ENCODE measurements around the gene CACNA1C.

- TF ChIP-seq GABPA (IDR thresholded peaks at IDR 0.05; ENCODE audit: low read depth), result no peak
- no peak for TF ChIP-seq RCOR1 (IDR thresholded peaks at IDR 0.05; ENCODE audit: low read length)
- TF ChIP-seq CTCF (IDR thresholded peaks at IDR 0.05), result no peak
- no peak for TF ChIP-seq EP300 (IDR thresholded peaks at IDR 0.05; ENCODE audit: borderline replicate concordance in 1 of 2, low read depth in 1 of 2, low read length in 1 of 2)
- TF ChIP-seq RXRA (IDR thresholded peaks at IDR 0.05; ENCODE audit: borderline replicate concordance, low read depth), result no peak
- no peak for TF ChIP-seq FOXM1 (IDR thresholded peaks at IDR 0.05; ENCODE audit: low read depth)
- TF ChIP-seq NRF1 (IDR thresholded peaks at IDR 0.05; ENCODE audit: low read depth, low read length), result no peak
- no peak for TF ChIP-seq FOSL2 (IDR thresholded peaks at IDR 0.05; ENCODE audit: borderline replicate concordance, low read depth)
Observed at GRCh38 chr12:2507814-2508213, 455.0 kb downstream of the CACNA1C start.
